HL-60/S4 treated with retinoic acid at 250 ng/mL for 4 days and 3 days (cell line): ENCODE data around the gene GUCY2F.

Experiments
- in situ Hi-C: fragments of 300-500 bp; cut with MboI; formaldehyde crosslinking; loops from 2 replicates; pipeline ENCODE4 v1.7.0; 2022; ENCODE audit warnings: low sequenced_read_pairs

Gene GUCY2F

DNA sequence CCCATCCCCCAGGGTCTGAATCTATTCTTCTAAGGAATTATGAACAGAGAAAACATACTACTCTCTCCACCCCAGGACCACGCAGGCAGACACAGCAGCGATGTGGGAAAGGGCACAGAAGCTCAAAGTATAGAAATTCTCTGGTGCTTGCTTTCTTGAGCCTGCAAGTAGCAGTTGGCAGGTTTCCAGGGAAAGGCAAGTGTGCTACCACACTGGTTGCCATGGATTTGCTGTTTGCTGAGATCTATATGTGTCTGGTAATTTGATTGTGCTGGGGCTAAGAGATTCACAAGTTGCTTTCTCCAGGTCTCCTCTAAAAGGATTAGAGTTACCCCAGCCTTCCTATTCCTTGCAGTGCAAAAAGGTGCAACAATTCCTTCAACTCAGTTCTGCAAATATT lies 83.1 kb downstream of the GUCY2F start:
- in situ Hi-C loops, result loop anchor here (25.0 kb wide), 1 partner anchor 712 kb away; no protein-coding TSS in a partner anchor

DNA sequence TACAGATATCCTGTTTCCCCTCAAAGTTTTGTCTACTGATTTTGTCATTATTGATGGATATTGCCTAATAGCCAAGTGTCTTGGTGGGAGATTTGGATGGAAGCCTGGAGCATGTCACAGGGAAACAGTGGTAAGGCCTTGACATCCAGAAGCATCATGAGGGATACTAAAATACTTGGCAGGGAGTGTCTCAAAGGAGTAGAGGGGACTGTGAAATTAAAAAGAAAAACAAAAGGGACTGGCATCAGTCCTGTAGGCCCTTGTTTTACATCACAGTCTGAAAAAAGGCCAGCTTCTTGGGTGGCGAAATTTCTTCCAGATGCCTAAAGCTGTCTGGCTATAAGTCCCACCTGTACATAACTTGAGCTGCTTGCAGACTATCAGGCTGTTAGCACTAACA lies 83.8 kb downstream of the GUCY2F start:
- in situ Hi-C loops, result loop anchor here (25.0 kb wide), 1 partner anchor 711 kb away; no protein-coding TSS in a partner anchor

DNA sequence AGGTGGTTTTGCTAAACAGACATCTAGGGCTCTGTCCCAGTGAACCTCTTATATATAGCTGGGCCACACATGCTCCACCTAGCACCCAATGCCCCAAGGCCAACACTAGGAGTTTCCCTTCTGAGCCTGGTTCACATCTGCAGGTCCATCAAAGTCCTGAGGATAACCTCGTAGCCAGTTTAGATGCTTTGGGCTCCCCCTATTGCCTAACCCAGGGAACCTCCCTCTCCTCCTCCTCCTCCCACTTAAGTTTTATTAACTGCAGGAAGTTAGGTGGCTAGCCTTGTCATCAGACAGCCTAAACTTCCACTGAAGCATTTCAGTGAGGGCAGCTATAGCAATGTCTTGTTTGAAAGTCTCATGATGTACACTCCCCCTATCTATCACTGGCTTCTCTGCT lies 88.0 kb downstream of the GUCY2F start:
- in situ Hi-C loops, result loop anchor here (25.0 kb wide), 1 partner anchor 707 kb away; no protein-coding TSS in a partner anchor

DNA sequence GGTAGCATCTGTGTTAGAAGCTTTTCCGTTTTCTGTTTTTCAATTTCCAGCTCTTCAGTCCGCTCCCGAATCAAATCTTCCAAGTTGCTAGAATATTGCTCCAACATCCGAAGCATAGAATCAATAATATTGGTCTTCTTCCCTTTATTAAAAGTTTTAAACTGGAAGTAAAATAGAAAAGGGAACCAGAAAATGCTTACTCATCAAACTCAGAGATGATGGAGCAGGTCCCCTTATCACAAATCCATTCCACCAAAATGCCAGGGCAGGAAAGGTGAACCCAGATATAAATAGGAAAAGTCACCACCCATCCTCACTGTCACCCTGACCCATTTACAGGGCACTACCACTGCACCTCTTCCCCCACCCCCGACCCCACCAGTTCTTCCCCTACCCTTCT lies 89.0 kb downstream of the GUCY2F start:
- in situ Hi-C loops, result loop anchor here (25.0 kb wide), 1 partner anchor 706 kb away; no protein-coding TSS in a partner anchor

DNA sequence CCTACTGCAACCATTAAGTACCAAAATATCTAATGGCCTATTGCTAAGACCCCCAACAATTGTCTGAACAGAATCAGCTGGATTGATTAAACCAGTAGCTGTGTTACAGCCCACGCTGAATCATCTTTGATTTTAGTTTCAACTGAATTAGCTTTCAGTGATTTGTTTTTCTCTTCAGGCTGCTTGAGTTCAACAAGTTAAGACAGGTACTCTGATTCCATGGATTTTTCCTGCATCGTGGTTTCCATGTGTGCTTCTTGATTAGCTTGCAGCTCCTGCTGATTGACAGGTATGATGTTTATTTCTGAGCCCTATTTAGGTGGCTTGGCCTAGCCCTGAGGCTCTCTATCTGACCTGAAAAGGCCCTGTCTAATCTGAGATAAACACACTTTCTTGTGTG lies 91.3 kb downstream of the GUCY2F start:
- in situ Hi-C loops, result loop anchor here (25.0 kb wide), 1 partner anchor 703 kb away; no protein-coding TSS in a partner anchor

DNA sequence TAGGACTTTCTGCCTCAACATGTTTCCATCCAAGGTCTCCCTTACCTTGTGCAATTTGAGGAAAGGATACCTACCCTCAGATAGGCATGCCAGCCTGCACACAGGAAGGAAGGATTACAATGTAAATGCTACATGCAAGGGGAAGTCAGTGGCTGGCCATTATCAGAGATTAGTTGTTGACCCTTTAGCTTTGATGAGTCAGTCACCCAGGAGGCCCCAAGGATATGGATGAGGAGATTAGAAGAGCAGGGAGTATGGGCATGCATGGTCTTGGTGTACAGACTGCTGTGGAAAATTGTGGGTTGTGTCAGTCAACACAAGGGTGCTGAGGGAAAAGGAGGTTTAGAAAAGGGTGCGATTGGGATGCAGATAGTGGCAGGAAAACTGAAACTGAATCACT lies 92.0 kb downstream of the GUCY2F start:
- in situ Hi-C loops, result loop anchor here (25.0 kb wide), 1 partner anchor 703 kb away; no protein-coding TSS in a partner anchor

DNA sequence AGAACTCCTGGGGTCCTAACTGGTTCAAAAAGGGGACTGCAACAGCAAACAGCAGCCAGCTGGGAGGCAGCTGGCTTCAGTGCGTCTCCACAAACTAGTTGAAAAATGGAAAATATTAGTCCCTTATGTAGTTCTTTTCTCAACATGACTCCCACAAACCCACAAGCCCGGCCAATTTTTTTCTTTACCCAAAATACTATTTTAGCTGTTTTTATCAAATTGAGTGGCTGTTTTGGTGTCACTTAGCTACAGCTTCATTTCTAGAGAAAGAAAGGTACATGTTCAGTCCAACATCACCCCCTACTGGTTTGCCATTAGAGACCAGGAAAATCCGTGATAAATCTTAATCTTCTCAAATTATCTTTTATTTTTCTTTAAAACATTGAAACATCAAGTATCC lies 97.2 kb downstream of the GUCY2F start:
- in situ Hi-C loops, result loop anchor here (25.0 kb wide), 1 partner anchor 697 kb away; no protein-coding TSS in a partner anchor

DNA sequence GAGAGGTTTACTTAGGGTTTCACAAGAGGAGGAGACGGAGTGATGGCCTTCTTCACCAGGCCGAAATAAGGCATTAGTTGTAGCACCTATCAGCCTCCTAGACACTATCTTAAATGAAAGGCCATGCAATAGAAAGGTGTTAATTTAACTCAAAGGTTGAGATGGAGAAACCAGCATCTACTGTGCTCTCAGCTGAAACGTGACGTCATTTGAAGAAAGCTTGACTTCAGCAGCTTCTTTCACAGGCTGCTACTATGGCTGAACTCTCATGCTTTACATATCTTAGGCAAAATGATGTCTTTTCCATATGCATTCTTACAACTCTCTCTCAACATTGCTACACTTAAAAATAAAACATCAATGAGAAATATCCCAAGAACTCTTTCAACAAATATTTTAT lies 99.6 kb downstream of the GUCY2F start:
- in situ Hi-C loops, result loop anchor here (25.0 kb wide), 1 partner anchor 695 kb away; no protein-coding TSS in a partner anchor

DNA sequence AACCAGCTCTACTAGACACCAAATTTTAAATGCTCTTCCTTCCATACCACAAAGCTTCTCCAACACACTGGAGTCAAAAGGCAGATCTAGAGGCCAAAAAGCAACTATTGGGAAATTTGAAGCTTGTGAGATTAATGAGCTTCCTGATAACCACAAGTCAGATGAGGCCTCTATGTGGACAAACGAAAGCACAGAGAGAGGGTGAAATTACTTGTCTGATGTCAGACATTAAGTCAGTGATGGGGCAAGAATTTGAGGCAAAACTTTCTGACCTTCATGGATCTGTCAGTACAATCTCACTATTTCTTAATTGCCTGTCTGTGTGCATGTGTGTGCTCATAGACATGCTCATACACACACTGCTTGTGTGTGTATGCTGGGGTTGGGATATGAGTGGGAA lies 103.6 kb downstream of the GUCY2F start:
- in situ Hi-C loops, result loop anchor here (25.0 kb wide), 1 partner anchor 691 kb away; no protein-coding TSS in a partner anchor

DNA sequence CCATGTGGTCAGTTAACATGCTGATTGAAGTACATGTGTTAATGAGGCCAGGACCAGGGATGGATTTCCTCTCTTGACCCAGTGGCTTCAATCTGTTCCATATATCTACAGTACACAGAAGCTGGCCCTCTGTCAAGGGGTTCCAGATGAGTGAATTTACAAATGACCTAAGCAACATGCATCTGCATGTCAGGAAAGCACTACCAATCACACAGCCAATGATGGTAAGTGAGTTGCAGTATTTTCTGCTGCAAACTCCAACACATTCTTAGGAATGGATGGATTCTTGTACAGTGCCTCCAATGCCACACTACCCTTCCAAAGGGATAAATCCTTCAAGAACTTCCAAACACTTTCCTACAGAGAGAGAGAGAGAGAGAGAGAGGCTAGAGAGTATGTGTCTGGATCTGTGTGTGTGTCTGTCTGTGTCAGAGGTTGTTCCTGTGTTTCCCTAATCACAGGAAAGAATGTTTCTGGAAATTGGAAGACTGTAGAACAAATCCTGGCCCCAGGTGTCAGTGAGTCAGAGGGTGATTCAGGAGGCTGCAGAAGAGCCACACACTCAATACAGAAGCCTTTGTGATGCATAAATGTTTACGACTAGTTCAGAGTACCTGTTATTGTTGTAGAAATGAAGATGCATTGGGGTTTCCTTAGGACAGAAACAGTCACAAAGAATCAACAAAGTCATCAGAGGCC lies 107.5 kb downstream of the GUCY2F start:
- in situ Hi-C loops, result no loop called here

DNA sequence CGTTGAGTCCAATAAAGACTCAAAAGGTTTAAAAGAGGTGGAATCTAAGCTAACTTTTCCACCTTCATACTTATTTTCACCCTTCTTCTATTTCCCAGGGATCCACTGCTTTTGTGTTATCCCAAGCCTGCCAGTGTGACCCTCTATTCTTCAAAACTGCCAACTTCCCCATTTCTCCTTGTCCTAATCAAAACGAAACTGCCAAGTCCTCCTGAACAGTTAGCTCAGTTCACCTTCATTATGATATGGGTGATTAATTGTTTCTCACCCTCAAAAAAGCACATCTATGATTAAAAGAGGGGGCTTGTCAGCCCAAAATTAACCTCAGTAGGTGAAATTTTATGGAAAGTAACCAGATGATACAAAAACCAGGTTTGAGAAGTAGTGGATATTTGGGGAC lies 108.4 kb downstream of the GUCY2F start:
- in situ Hi-C loops, result no loop called here

DNA sequence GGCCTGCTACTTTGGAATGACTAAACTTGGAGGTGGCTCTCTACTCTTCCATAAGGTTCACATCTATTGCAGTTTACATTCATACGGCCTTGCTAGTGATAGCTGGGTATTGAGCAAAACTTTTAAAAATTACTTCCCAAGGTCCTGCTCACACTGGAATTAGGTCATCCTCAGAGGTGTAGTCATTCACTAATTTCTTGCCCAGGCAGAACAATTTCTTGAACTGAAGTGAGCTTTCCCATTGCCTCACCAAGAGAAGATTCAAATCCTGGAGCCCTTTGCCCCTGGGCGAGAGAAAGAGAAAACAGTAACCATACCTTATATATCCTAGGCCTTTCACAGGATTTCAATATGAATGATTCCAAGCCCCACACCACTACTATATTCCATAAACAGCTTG lies 109.2 kb downstream of the GUCY2F start:
- in situ Hi-C loops, result no loop called here

DNA sequence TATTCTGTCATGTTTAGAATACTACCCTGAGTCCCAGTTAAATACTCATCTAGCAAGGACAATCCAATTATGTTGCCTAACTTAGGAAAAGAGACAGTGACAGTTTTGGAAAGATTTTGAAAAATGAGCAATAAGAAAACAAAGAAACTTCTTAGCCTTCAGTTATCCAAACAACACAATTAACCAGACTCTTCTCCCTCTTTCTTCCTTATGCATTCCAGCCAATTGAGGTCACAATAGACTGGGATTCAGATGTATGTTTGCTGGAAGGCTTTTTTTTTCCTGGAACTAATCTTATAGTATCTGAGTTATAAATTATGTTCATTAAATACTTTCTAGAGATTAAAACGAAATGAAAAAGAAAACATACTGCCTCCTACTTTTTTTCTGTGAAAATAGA lies 109.6 kb downstream of the GUCY2F start:
- in situ Hi-C loops, result no loop called here

DNA sequence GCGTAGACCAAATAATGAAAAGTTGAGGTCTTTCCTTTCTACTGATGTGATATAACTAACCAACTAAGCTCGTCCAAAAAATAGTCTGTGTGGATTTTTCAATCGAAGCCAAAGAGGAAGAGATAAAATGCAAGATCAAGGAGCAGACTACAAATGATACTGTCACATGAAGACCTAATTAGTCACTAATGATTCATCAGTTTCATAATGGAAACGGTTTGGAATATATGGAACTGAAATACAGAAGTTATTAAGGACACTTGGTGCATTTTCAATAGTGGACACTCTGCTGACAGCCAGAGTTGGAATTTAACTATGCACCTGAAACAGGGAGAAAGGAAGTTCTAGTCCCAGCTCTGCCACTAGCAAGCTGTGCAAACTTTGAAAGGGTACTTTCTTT lies 119.8 kb downstream of the GUCY2F start:
- in situ Hi-C loops, result no loop called here

DNA sequence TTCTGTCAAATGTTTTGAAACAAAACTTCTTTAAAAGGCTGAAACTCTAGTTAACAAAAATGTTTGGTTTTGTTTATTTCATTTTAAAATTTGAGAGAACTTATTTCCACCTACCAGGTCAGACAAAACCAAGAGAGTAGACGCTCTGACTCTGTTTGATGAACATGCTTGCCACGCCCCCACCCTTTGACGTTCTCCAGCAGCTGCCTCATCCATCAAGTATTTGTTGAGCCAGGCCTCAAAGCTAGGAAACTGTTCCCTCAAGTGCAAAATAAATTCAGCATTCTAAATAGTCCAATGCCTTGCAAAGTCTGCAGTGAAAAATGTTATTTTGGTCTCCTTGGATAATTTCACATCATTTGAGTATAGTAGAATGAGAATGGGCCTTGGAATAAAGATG lies 121.6 kb downstream of the GUCY2F start:
- in situ Hi-C loops, result no loop called here

DNA sequence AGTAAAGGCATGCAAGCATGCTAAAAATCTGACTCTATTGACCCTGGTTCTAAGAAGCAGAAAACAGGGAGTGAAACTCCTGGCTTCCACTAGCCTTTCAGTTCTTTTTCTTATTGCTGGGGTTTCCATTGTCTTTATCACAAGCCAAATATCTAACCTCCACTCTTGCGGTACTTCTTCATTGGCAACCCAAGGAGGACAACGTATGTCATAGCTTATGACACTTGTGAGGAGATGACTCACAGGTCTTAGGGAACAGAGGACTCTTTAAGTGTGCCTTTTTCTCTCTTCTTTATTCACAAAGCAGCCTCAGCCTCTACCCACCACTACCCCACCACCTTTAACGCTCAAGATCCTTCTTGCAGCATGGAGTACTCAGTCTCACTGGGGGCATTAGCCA lies 124.2 kb downstream of the GUCY2F start:
- in situ Hi-C loops, result no loop called here

DNA sequence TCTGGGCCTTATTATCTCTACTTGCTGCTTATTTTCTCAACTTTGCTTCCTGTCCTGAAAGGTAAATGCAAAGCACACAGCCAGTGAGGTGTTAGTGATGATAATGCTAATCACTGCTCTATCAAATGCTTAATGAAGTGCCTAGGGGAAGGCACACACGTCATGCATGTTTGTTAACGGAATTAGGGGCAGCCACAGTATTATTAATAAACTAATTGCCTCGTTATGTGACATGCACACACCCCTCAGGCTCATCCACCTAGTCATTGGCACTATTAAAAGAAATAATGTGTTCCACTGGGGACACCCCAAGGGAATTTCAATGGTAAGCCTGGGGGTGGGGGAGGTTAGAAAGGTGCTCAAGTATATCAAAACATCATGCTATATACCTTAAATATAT lies 125.2 kb downstream of the GUCY2F start:
- in situ Hi-C loops, result no loop called here

DNA sequence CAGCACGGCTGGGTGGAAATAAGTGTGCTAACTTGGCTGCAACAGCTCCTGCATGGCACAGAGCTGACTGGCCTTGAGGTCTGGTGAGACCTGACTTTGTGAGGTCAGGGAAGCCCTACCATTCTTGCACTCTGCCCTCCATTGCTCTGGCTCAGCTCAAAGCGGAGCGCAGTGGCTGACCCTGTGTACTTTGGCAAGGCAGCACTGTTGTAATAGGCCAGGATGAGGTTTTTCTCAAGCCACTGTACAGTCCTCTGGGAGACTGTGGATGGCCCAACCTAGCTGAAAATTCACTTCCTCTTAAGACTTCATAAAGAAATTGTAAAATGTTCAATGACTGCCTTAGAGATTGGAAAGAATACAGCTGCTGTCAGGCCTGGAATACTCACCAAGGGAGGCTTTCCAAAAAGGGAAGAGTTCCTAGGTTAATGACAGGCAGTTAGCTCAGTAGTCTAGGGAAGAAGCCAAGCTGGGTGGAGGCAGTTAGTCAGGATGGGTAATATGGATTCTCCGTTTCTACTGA lies 129.8 kb downstream of the GUCY2F start:
- in situ Hi-C loops, result no loop called here

DNA sequence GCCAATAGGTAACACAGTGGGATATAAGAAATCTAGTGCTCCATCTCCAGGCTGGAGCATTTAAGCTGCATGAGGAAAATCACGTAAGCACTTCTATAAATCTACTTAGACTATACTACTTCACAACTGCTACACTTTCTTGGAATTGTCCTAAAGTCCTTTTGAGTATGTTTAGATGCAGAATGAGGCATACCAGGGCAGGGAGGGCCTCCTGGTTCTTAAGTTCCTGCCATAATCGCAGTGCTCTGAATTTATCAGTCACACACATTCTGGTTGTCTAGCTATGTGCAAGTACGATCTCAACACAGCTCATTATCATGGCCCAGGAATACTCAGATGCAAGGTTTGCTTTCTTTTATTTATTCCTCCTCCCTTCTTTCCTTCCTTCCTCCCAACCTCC lies 130.3 kb downstream of the GUCY2F start:
- in situ Hi-C loops, result no loop called here

DNA sequence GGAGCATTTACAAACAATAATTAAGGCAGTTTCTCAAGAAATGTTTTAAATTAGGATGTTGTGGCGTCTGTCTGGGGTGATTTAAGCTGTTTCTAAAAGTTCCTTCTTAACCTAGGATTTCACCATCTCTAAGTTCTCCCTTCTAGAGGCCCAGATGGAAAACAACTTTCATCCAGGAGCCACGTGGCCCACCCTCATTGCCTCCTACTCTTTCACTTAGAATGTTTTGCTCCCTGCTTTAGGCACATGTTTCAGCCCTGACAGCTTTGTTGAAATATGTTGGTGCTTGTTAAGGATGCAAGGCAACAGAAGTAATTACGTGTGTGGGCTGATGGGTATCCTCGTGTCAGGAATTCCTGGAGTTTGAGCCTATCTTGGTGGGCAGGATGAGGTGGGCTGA lies 131.3 kb downstream of the GUCY2F start:
- in situ Hi-C loops, result no loop called here

DNA sequence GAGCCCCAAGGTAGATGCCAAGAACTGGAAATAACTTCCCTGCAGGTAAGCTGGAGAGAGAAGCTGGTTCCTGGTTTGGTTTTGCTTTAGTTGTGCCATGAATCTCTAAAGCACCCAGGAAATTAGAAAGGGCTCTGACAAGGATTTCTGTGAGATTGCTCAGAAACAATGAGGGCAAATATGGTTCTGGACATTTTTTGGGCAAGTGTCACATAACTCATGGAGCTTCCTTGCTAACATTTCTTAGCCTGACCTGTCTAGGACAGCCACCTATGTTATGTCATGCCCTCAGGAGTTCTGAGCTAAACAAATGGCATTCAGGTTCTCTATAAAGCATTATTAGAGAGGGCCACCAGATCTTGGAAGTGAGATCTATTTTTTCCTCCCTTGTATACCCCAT lies 131.8 kb downstream of the GUCY2F start:
- in situ Hi-C loops, result no loop called here

DNA sequence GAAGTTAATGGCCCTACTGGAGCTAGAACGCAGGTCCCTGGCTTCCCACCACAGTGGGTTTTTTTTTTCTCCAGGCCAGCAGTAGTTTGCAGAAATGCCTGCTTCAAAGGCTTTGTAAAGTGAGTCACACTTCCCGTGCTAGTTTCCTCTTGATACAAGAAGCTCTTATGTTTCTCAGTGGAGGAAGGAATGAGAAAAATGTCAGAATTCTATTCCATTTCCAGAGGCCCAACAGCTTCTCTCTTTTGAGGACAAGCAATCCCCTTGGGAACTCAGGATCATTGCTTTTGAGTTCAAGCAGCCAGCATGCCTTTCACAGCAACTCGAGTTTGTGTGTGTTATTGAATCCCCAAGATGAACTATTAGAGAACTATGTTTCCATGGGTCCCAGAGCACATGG lies 134.3 kb downstream of the GUCY2F start:
- in situ Hi-C loops, result no loop called here
